DMS 273 treated with DMSO at 0.1 percent for 48 hours (cell line): ENCODE results near the gene PEX11G.

Experiments used
- DNase-seq: peaks from one replicate; lab custom pipeline; 2025; lab: John Stamatoyannopoulos, UW

The PEX11G gene

GRCh38 chr19:7488736-7489353 is at the start of gene PEX11G:
PEX11G (minus strand) TSS chr19:7489035; CDS start chr19:7489010, 25 bp downstream.
- peak; percentile 58 for DNase-seq

GRCh38 chr19:7535998-7536695 is 47.3 kb upstream of the PEX11G start:
- no peak for DNase-seq

- DNase-seq: peak; percentile 76
These were observed 46.5 kb upstream of the PEX11G start, which contains the start of gene PNPLA6 for GRCh38 chr19:7535047-7535997. PNPLA6 (plus strand) TSS chr19:7535717; CDS start chr19:7535789, 72 bp downstream.

GRCh38 chr19:7534531-7535046 is 45.8 kb upstream of the PEX11G start:
- DNase-seq: no peak

GRCh38 chr19:7533925-7534480 is 45.2 kb upstream of the PEX11G start:
- DNase-seq: peak; percentile 40

GRCh38 chr19:7533281-7533885 is 44.5 kb upstream of the PEX11G start:
- DNase-seq: no peak

GRCh38 chr19:7529610-7530490 is 41.0 kb upstream of the PEX11G start:
- no peak for DNase-seq

- DNase-seq: no peak
These were observed 40.4 kb upstream of the PEX11G start for GRCh38 chr19:7529246-7529600.

GRCh38 chr19:7528522-7529245 is 39.8 kb upstream of the PEX11G start:
- DNase-seq: no peak

- DNase-seq: no peak
These were observed 39.3 kb upstream of the PEX11G start for GRCh38 chr19:7528192-7528519.

- no peak for DNase-seq
These were observed 38.8 kb upstream of the PEX11G start for GRCh38 chr19:7527516-7528191.

- no peak for DNase-seq
These were observed 37.5 kb upstream of the PEX11G start for GRCh38 chr19:7526059-7526929.

- DNase-seq: no peak
These were observed 36.3 kb upstream of the PEX11G start for GRCh38 chr19:7524992-7525739.

GRCh38 chr19:7524523-7524922 is 35.7 kb upstream of the PEX11G start:
- no peak for DNase-seq

GRCh38 chr19:7522923-7523667 is 34.3 kb upstream of the PEX11G start:
- no peak for DNase-seq

GRCh38 chr19:7522072-7522922 is 33.5 kb upstream of the PEX11G start, which contains the start of gene MCOLN1:
MCOLN1 (plus strand) TSS chr19:7522624; CDS start chr19:7522751, 127 bp downstream.
- DNase-seq: peak; percentile 86
